GM12874 (cell line): Measurements from ENCODE around the gene KLHL17.

Source experiments
- CTCF ChIP-seq: IDR thresholded peaks from 2 replicates; pipeline ENCODE4 v1.5.1; 2011; ENCODE audit warnings: low read depth, mild to moderate bottlenecking, control low read depth, low read length, moderate library complexity; ENCODE audit not compliant: insufficient read depth

The KLHL17 gene

GRCh38 chr1:1004780-1005697 lies 44.7 kb downstream of the KLHL17 start:
- TF ChIP-seq CTCF, result no peak

GRCh38 chr1:1005774-1006304 lies 45.5 kb downstream of the KLHL17 start:
- TF ChIP-seq CTCF, result no peak

- TF ChIP-seq CTCF, result no peak
Measured at GRCh38 chr1:1006305-1007159, 46.1 kb downstream of the KLHL17 start.

- TF ChIP-seq CTCF, result no peak
Measured at GRCh38 chr1:1011396-1011949, 51.1 kb downstream of the KLHL17 start.

GRCh38 chr1:1013105-1013921 lies 52.9 kb downstream of the KLHL17 start, which contains the start of gene ISG15:
ISG15 (plus strand) TSS chr1:1013497; CDS start chr1:1013574, 77 bp downstream.
- TF ChIP-seq CTCF, result no peak

GRCh38 chr1:1013922-1014648 lies 53.7 kb downstream of the KLHL17 start:
- TF ChIP-seq CTCF, result no peak
